Measurements from ENCODE around the gene LRRC30. TPM values are rescaled to one million over a fixed set of nuclear protein-coding genes. Genes with fewer than 3 reads are reported as not detected.

Gene LRRC30
- total and polyA plus RNA-seq, 2 experiments from 2014 or later, result not detected

- H3K4me3 ChIP-seq, result no peak overlapping the region
- no peaks in the 10 kb centered on the region for H3K79me2 ChIP-seq
- H3K4me2 ChIP-seq, result no peak overlapping the region
- no peaks in the 10 kb centered on the region for H3K9me2 ChIP-seq (replicated peaks; ENCODE audit: insufficient read depth)
- no peaks in the 10 kb centered on the region for H3K27me3 ChIP-seq
- 97% methylated on average over 2 of the region's 2 CpGs for WGBS (ENCODE audit: low lambda C conversion rate, missing lambda C conversion rate)
- no peak overlapping the region for H3K27ac ChIP-seq
- H2AFZ ChIP-seq, result no peak overlapping the region
- TF ChIP-seq CTCF (IDR thresholded peaks at IDR 0.05; ENCODE audit: poor library complexity) (no peak), EZH2 (IDR thresholded peaks at IDR 0.05; ENCODE audit: borderline replicate concordance) (no peak), EZH2phosphoT487 (IDR thresholded peaks at IDR 0.05; ENCODE audit: low read depth, severe bottlenecking, unreplicated experiment) (no peak)
- H3K36me3 ChIP-seq (replicated peaks; ENCODE audit: insufficient read depth, low read depth), result no peaks in the 10 kb centered on the region
- H4K20me1 ChIP-seq (ENCODE audit: insufficient read depth, poor library complexity, severe bottlenecking), result no peaks in the 10 kb centered on the region
- DNase-seq (ENCODE audit: low spot score), result no peak
- H3K4me1 ChIP-seq (ENCODE audit: insufficient read depth), result no peaks in the 10 kb centered on the region
- H3K9me3 ChIP-seq (ENCODE audit: low read depth), result no peaks in the 10 kb centered on the region
Observed at GRCh38 chr18:7191736-7192135, 39.2 kb upstream of the LRRC30 start.

GRCh38 chr18:7195266-7195665, 35.6 kb upstream of the LRRC30 start:
- no peak for TF ChIP-seq EZH2phosphoT487 (IDR thresholded peaks at IDR 0.05; ENCODE audit: low read depth, severe bottlenecking, unreplicated experiment)
- no peak for TF ChIP-seq CTCF (IDR thresholded peaks at IDR 0.05; ENCODE audit: poor library complexity)
- TF ChIP-seq EZH2 (IDR thresholded peaks at IDR 0.05; ENCODE audit: borderline replicate concordance), result no peak
- no peak overlapping the region for H2AFZ ChIP-seq
- no peak overlapping the region for H3K4me3 ChIP-seq
- no peak for DNase-seq (ENCODE audit: low spot score)
- no peaks in the 10 kb centered on the region for H3K36me3 ChIP-seq (replicated peaks; ENCODE audit: insufficient read depth, low read depth)
- no peak overlapping the region for H3K27ac ChIP-seq
- no peaks in the 10 kb centered on the region for H3K9me3 ChIP-seq (ENCODE audit: low read depth)
- H3K9me2 ChIP-seq (replicated peaks; ENCODE audit: insufficient read depth), result no peaks in the 10 kb centered on the region
- no peaks in the 10 kb centered on the region for H3K4me1 ChIP-seq (ENCODE audit: insufficient read depth)
- no peaks in the 10 kb centered on the region for H4K20me1 ChIP-seq (ENCODE audit: insufficient read depth, poor library complexity, severe bottlenecking)
- no peaks in the 10 kb centered on the region for H3K27me3 ChIP-seq
- H3K4me2 ChIP-seq, result no peak overlapping the region
- WGBS (ENCODE audit: low lambda C conversion rate, missing lambda C conversion rate), result 86% methylated on average over 5 of the region's 5 CpGs
- H3K79me2 ChIP-seq, result no peaks in the 10 kb centered on the region

DNA sequence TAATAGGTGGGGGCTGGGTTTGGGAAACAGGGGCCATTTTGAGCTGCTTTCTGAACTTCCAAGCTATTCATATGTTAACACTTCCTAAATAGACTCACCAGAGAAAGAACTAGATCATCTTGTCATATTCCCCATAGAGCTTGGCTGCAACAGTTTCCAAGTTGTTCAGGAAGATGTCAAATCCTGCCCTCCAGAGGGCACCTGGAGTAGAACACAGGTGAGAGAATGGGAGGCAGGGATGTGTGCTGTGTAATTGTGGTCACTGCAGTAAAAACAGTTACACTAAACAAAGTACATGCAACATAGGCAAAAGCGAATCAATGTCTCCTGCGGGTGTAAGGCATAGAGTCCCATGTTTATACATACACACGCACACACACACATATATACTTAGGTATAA, 34.5 kb upstream of the LRRC30 start:
- Histone ChIP-seq H3K9me3 (ENCODE audit: low read depth) (no peaks in the 10 kb centered on the region), H3K4me1 (ENCODE audit: insufficient read depth) (no peaks in the 10 kb centered on the region), H3K27ac (no peak overlapping the region), H3K4me3 (no peak overlapping the region), H3K4me2 (no peak overlapping the region), H3K9me2 (replicated peaks; ENCODE audit: insufficient read depth) (no peaks in the 10 kb centered on the region), H3K36me3 (replicated peaks; ENCODE audit: insufficient read depth, low read depth) (no peaks in the 10 kb centered on the region), H3K79me2 (no peaks in the 10 kb centered on the region), H4K20me1 (ENCODE audit: insufficient read depth, poor library complexity, severe bottlenecking) (no peaks in the 10 kb centered on the region), H2AFZ (no peak overlapping the region), H3K27me3 (no peaks in the 10 kb centered on the region)
- no peak for DNase-seq (ENCODE audit: low spot score)
- WGBS (ENCODE audit: low lambda C conversion rate, missing lambda C conversion rate), result 88% methylated on average over 3 of the region's 3 CpGs
- no peak for TF ChIP-seq EZH2phosphoT487 (IDR thresholded peaks at IDR 0.05; ENCODE audit: low read depth, severe bottlenecking, unreplicated experiment)
- TF ChIP-seq EZH2 (IDR thresholded peaks at IDR 0.05; ENCODE audit: borderline replicate concordance), result no peak
- peak; percentile 13 for TF ChIP-seq CTCF (IDR thresholded peaks at IDR 0.05; ENCODE audit: poor library complexity)

- no peak for DNase-seq (ENCODE audit: low spot score)
- no peaks in the 10 kb centered on the region for H3K9me2 ChIP-seq (replicated peaks; ENCODE audit: insufficient read depth)
- 79% methylated on average over 2 of the region's 2 CpGs for WGBS (ENCODE audit: low lambda C conversion rate, missing lambda C conversion rate)
Observed at GRCh38 chr18:7197854-7198253, 33.0 kb upstream of the LRRC30 start.

More at GRCh38 chr18:7197854-7198253, 33.0 kb upstream of the LRRC30 start:
- Histone ChIP-seq H3K79me2 (no peaks in the 10 kb centered on the region), H3K27me3 (no peaks in the 10 kb centered on the region), H2AFZ (no peak overlapping the region), H3K4me3 (no peak overlapping the region), H3K9me3 (ENCODE audit: low read depth) (no peaks in the 10 kb centered on the region), H3K4me1 (ENCODE audit: insufficient read depth) (no peaks in the 10 kb centered on the region), H3K36me3 (replicated peaks; ENCODE audit: insufficient read depth, low read depth) (no peaks in the 10 kb centered on the region), H3K4me2 (no peak overlapping the region), H4K20me1 (ENCODE audit: insufficient read depth, poor library complexity, severe bottlenecking) (no peaks in the 10 kb centered on the region), H3K27ac (no peak overlapping the region)
- TF ChIP-seq EZH2phosphoT487 (IDR thresholded peaks at IDR 0.05; ENCODE audit: low read depth, severe bottlenecking, unreplicated experiment), result no peak
- TF ChIP-seq EZH2 (IDR thresholded peaks at IDR 0.05; ENCODE audit: borderline replicate concordance), result no peak
- no peak for TF ChIP-seq CTCF (IDR thresholded peaks at IDR 0.05; ENCODE audit: poor library complexity)
